SK-N-SH treated with all-trans-retinoic acid at 6 μM for 48 hours (cell line): ENCODE results near the gene DGKG.

Source experiments
- ATAC-seq: fragments of 200-7000 bp; cut with Tn5 transposase; 3 replicates; pipeline ENCODE4 v1.9.1; 2020; ENCODE audit warnings: mild to moderate bottlenecking, moderate library complexity
- ARNTL ChIP-seq: fragments of 450-650 bp; formaldehyde crosslinking; IDR thresholded peaks from 2 replicates; pipeline ENCODE4 v1.5.0; 2020; ENCODE audit warnings: low read depth, mild to moderate bottlenecking, moderate library complexity, borderline replicate concordance
- BACH2 ChIP-seq: fragments of 250-450 bp; sonication (Bioruptor Pico); IDR thresholded peaks from 2 replicates; pipeline ENCODE4 v1.9.0; 2021; ENCODE audit warnings: mild to moderate bottlenecking, borderline replicate concordance
- CSDC2 ChIP-seq: fragments of 250-450 bp; sonication (Bioruptor Pico); IDR thresholded peaks from 2 replicates; pipeline ENCODE4 v1.5.0; 2020; ENCODE audit warnings: mild to moderate bottlenecking, moderate library complexity
- GLIS3 ChIP-seq: fragments of 250-450 bp; sonication (Bioruptor Pico); IDR thresholded peaks from 2 replicates; pipeline ENCODE4 v1.5.0; 2020; ENCODE audit warnings: mild to moderate bottlenecking, moderate library complexity
- OSR1 ChIP-seq: fragments of 250-450 bp; sonication (Bioruptor Pico); IDR thresholded peaks from 2 replicates; pipeline ENCODE4 v1.8.0; 2022; ENCODE audit warnings: moderate library complexity, mild to moderate bottlenecking, inconsistent platforms
- PATZ1 ChIP-seq: fragments of 250-450 bp; sonication (Bioruptor Pico); IDR thresholded peaks from 2 replicates; pipeline ENCODE4 v1.8.0; 2020; ENCODE audit warnings: mild to moderate bottlenecking, moderate library complexity, borderline replicate concordance
- POU6F1 ChIP-seq: fragments of 250-450 bp; sonication (Bioruptor Pico); IDR thresholded peaks from 2 replicates; pipeline ENCODE4 v1.8.0; 2021; ENCODE audit warnings: low read depth, mild to moderate bottlenecking, moderate library complexity, borderline replicate concordance
- PPARA ChIP-seq: fragments of 250-450 bp; sonication (Bioruptor Pico); IDR thresholded peaks from 2 replicates; pipeline ENCODE4 v1.5.0; 2020; ENCODE audit warnings: mild to moderate bottlenecking, borderline replicate concordance
- RARB ChIP-seq: fragments of 250-450 bp; sonication (Bioruptor Pico); IDR thresholded peaks from 2 replicates; pipeline ENCODE4 v1.8.0; 2021; ENCODE audit warnings: mild to moderate bottlenecking, moderate library complexity
- SNAI2 ChIP-seq: fragments of 250-450 bp; sonication (Bioruptor Pico); IDR thresholded peaks from 2 replicates; pipeline ENCODE4 v1.5.0; 2020; ENCODE audit warnings: mild to moderate bottlenecking, moderate library complexity
- TCF4 ChIP-seq: fragments of 250-450 bp; sonication (Bioruptor Pico); IDR thresholded peaks from 2 replicates; pipeline ENCODE4 v1.8.0; 2021; ENCODE audit warnings: mild to moderate bottlenecking, moderate library complexity, borderline replicate concordance
- TOX ChIP-seq: fragments of 250-450 bp; sonication (Bioruptor Pico); IDR thresholded peaks from 2 replicates; pipeline ENCODE4 v1.8.0; 2021; ENCODE audit warnings: mild to moderate bottlenecking, moderate library complexity, borderline replicate concordance
- ZC3H10 ChIP-seq: fragments of 250-450 bp; sonication (Bioruptor Pico); IDR thresholded peaks from 2 replicates; pipeline ENCODE4 v1.5.1; 2021; ENCODE audit warnings: mild to moderate bottlenecking, moderate library complexity
- ZFP30 ChIP-seq: fragments of 450-650 bp; formaldehyde crosslinking; IDR thresholded peaks from 2 replicates; pipeline ENCODE4 v1.5.0; 2022; ENCODE audit warnings: mild to moderate bottlenecking, moderate library complexity
- ZNF565 ChIP-seq: fragments of 450-650 bp; formaldehyde crosslinking; conservative IDR thresholded peaks from 2 replicates; pipeline ENCODE4 v1.5.0; 2020; ENCODE audit warnings: low read depth, mild to moderate bottlenecking, moderate library complexity
- ZNF70 ChIP-seq: fragments of 450-650 bp; formaldehyde crosslinking; IDR thresholded peaks from 2 replicates; pipeline ENCODE4 v1.5.0; 2020; ENCODE audit warnings: mild to moderate bottlenecking, moderate library complexity
- ZNF8 ChIP-seq: fragments of 450-650 bp; formaldehyde crosslinking; IDR thresholded peaks from 2 replicates; pipeline ENCODE4 v1.5.0; 2020; ENCODE audit warnings: mild to moderate bottlenecking, moderate library complexity
- TF ChIP-seq, protein P1 (sequence below): fragments of 250-450 bp; sonication (Bioruptor Pico); IDR thresholded peaks from 2 replicates; pipeline ENCODE4 v1.5.0; 2020; ENCODE audit warnings: mild to moderate bottlenecking, moderate library complexity
- TF ChIP-seq, protein P2 (sequence below): fragments of 250-450 bp; sonication (Bioruptor Pico); IDR thresholded peaks from 2 replicates; pipeline ENCODE4 v1.5.1; 2020; ENCODE audit warnings: low read depth, mild to moderate bottlenecking, moderate library complexity
- TF ChIP-seq, protein P3 (sequence below): fragments of 250-450 bp; sonication (Bioruptor Pico); IDR thresholded peaks from 2 replicates; pipeline ENCODE4 v1.5.1; 2021; ENCODE audit warnings: mild to moderate bottlenecking, moderate library complexity

The DGKG gene

GRCh38 chr3:186261638-186262037, 100.4 kb downstream of the DGKG start:
- TF ChIP-seq ZNF8 (CRISPR knock-in tag) (no peak), BACH2 (CRISPR knock-in tag) (no peak), POU6F1 (CRISPR knock-in tag) (no peak), ZC3H10 (CRISPR knock-in tag) (no peak), RARB (CRISPR knock-in tag) (no peak), TCF4 (CRISPR knock-in tag) (no peak), ZNF565 (no peak), OSR1 (CRISPR knock-in tag) (no peak), PATZ1 (CRISPR knock-in tag) (no peak), CSDC2 (CRISPR knock-in tag) (no peak), GLIS3 (no peak), SNAI2 (CRISPR knock-in tag) (no peak), ZNF70 (CRISPR knock-in tag) (no peak)
- TF ChIP-seq, protein P1, sequence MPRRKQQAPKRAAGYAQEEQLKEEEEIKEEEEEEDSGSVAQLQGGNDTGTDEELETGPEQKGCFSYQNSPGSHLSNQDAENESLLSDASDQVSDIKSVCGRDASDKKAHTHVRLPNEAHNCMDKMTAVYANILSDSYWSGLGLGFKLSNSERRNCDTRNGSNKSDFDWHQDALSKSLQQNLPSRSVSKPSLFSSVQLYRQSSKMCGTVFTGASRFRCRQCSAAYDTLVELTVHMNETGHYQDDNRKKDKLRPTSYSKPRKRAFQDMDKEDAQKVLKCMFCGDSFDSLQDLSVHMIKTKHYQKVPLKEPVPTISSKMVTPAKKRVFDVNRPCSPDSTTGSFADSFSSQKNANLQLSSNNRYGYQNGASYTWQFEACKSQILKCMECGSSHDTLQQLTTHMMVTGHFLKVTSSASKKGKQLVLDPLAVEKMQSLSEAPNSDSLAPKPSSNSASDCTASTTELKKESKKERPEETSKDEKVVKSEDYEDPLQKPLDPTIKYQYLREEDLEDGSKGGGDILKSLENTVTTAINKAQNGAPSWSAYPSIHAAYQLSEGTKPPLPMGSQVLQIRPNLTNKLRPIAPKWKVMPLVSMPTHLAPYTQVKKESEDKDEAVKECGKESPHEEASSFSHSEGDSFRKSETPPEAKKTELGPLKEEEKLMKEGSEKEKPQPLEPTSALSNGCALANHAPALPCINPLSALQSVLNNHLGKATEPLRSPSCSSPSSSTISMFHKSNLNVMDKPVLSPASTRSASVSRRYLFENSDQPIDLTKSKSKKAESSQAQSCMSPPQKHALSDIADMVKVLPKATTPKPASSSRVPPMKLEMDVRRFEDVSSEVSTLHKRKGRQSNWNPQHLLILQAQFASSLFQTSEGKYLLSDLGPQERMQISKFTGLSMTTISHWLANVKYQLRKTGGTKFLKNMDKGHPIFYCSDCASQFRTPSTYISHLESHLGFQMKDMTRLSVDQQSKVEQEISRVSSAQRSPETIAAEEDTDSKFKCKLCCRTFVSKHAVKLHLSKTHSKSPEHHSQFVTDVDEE (CRISPR knock-in tag), result no peak
- TF ChIP-seq, protein P2, sequence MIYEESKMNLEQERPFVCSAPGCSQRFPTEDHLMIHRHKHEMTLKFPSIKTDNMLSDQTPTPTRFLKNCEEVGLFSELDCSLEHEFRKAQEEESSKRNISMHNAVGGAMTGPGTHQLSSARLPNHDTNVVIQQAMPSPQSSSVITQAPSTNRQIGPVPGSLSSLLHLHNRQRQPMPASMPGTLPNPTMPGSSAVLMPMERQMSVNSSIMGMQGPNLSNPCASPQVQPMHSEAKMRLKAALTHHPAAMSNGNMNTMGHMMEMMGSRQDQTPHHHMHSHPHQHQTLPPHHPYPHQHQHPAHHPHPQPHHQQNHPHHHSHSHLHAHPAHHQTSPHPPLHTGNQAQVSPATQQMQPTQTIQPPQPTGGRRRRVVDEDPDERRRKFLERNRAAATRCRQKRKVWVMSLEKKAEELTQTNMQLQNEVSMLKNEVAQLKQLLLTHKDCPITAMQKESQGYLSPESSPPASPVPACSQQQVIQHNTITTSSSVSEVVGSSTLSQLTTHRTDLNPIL (CRISPR knock-in tag), result no peak
- TF ChIP-seq, protein P3, sequence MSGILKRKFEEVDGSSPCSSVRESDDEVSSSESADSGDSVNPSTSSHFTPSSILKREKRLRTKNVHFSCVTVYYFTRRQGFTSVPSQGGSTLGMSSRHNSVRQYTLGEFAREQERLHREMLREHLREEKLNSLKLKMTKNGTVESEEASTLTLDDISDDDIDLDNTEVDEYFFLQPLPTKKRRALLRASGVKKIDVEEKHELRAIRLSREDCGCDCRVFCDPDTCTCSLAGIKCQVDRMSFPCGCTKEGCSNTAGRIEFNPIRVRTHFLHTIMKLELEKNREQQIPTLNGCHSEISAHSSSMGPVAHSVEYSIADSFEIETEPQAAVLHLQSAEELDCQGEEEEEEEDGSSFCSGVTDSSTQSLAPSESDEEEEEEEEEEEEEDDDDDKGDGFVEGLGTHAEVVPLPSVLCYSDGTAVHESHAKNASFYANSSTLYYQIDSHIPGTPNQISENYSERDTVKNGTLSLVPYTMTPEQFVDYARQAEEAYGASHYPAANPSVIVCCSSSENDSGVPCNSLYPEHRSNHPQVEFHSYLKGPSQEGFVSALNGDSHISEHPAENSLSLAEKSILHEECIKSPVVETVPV (CRISPR knock-in tag), result no peak

DNA sequence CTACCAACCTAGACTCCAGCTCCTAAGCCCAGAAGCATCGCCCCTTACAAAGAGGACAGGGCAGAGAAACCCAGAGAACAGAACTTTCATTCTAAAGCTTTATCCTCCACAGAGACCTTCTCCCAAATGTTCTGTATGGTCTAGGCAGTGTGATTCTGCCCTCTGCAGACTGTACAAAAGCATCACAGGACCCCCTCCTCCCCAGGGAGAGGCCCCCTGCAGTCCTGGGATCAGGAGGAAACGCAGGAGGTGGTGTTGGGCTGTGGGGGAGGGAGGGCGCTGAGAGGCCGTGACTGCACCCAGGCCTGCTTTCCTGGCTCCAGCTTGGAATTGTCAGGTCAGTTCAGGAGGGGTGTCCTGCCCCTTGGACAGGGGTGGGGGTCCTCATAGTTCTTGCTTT, 101.3 kb downstream of the DGKG start:
- TF ChIP-seq, protein P1 (CRISPR knock-in tag), result no peak
- TF ChIP-seq OSR1 (CRISPR knock-in tag) (no peak), SNAI2 (CRISPR knock-in tag) (no peak), ZC3H10 (CRISPR knock-in tag) (no peak), RARB (CRISPR knock-in tag) (no peak), ZFP30 (CRISPR knock-in tag) (no peak), TOX (no peak), PPARA (CRISPR knock-in tag) (no peak), GLIS3 (no peak), ARNTL (no peak), CSDC2 (CRISPR knock-in tag) (no peak), PATZ1 (CRISPR knock-in tag) (no peak), BACH2 (CRISPR knock-in tag) (no peak)
- TF ChIP-seq, protein P3 (CRISPR knock-in tag), result no peak
- ATAC-seq, result no peak

More at GRCh38 chr3:186261638-186262037, 100.4 kb downstream of the DGKG start:
- ATAC-seq, result no peak
